GM18502 (cell line): ENCODE measurements around the gene TMEM187.

Experiments
- ATAC-seq: cut with Tn5 transposase; IDR thresholded peaks from one replicate; pipeline ENCODE4 v1.9.1; 2021; ENCODE audit warnings: mild to moderate bottlenecking; ENCODE audit not compliant: unreplicated experiment, poor library complexity

Gene TMEM187, protein sequence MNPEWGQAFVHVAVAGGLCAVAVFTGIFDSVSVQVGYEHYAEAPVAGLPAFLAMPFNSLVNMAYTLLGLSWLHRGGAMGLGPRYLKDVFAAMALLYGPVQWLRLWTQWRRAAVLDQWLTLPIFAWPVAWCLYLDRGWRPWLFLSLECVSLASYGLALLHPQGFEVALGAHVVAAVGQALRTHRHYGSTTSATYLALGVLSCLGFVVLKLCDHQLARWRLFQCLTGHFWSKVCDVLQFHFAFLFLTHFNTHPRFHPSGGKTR

DNA sequence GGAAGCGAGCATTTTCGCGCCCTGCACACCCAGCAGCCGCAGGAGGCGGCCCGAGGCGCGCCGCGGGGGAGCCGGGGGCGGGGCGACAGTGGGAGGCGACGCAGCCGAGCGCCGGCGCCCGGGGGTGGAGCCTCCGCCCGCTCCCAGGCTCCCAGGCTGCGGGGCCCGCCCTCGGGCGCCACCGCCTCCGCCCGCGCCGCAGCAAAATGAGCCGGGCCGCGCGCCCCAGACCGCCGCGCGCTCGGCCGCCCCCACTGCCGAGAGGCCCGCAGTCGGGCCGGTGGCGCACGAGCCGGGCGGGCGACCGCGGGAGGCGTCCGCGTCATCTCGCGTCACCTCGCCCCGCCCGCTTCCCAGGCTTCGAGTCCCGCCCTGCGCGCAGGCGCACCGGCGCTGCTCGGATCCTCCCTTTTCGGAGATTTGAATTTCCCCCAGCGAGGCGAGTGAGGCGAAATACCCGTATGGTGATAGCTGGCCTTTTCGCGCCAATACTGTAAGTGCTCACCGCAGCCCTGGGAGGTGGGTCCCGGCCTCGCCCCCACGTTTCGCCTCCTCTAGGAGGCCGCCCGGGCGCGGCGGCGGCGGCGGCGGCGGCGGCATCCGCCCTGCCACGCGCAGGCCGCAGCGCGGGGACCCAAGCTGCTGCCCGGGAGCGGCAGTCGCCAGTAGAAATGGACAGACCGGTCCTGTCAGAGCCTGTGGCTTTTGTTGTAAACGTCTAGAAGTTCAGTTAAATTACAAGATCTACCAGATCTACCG, at the start of gene TMEM187:
TMEM187 (plus strand) TSS at position 387 of the 759 bp plus-strand sequence. CDS start 9,309 bp downstream, outside the sequence.
- peak; percentile 63 for ATAC-seq

DNA sequence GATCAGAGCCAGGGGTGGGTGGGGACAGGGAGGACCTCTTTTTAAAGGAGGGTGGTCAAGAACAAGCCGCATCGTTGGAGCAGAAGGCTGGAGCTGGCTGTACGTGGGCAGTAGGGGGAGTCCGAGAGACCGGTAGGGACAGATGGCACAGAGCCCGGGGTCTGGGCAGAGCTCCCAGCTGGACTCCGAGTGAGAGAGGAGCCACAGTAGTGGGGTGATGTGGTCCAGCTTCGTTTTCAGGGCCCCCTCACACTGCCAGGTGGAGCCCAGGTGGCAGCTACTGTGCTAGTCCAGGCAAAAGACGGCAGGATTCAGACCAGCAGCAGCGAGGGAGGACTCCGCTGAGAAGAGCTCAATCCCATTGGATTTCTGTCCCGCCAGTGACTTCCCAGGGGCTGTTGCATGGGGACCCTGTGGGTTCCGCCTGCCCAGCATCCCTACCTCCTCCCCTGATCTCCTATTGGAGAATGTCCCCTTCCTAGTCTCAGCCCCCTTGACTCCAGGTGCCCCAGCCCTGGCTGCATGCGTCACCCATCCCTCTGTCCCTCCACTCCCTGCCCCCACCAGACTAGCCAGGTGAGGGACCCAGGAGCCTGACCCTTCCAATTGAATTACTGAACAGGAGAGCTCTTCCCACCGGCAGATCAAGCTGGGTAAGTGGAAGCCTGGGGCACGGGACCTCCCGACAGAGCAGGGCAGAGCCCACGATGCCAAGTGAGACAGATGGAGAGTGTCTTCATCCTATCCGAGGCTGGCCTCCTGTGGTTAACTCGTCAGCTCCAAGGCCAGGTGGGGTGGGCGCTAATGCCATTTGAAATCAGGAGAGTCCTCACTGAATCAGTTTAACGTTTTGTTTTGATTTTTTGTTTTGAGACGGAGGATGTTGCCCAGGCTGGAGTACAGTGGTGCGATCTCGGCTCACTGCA, 49.4 kb upstream of the TMEM187 start:
- ATAC-seq = no peak

DNA sequence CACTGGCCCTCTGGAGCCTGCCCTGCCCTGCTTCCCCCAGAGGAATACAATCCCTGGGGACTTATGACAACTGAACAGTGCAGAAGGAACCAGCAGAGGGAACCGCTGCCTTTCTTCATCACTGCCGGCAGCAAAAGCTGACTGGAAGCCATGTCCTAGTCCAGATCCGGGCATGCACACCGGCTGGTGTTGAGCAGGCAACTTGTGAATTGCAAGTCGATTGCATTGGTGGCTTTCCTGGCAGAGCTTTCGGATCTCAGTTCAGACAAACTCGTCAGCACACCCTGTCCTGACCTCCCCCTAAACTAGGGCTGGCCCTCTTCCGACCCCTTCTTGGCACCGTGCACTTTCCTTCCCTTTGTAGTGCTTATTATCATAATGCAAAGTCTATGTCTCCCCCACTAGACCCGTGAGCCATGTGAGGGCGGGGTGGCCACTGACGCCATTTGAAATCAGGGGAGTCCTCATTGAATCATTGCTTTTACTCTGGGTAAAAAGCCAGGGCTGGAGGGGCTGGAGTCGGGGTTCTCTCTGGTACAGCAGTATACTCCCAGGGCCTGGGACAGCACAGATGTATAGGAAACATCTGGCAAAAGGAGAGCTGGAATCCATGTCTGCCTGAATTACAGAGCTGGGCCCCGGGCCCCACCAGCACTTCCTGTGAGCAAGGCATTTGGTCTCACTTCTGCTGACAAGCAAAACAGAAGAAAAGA, 48.2 kb upstream of the TMEM187 start:
- ATAC-seq = no peak

DNA sequence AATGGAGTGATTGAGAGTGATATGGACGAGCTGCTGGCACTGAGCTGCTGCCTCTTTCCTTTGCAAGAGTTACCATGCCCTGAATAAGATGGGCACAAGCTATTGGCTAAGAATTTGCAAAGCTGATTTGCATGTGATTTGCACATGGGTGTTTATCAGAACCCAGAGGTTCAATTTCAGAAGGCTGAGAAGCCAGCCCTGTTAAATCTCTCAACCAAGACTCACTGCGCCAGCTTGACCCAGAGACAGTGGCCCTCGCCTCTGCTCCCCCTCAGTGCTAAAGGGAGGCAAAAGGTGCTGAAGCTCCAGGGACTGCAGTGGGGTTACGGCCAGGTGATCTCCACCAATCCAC, 47.2 kb upstream of the TMEM187 start:
- no peak for ATAC-seq

DNA sequence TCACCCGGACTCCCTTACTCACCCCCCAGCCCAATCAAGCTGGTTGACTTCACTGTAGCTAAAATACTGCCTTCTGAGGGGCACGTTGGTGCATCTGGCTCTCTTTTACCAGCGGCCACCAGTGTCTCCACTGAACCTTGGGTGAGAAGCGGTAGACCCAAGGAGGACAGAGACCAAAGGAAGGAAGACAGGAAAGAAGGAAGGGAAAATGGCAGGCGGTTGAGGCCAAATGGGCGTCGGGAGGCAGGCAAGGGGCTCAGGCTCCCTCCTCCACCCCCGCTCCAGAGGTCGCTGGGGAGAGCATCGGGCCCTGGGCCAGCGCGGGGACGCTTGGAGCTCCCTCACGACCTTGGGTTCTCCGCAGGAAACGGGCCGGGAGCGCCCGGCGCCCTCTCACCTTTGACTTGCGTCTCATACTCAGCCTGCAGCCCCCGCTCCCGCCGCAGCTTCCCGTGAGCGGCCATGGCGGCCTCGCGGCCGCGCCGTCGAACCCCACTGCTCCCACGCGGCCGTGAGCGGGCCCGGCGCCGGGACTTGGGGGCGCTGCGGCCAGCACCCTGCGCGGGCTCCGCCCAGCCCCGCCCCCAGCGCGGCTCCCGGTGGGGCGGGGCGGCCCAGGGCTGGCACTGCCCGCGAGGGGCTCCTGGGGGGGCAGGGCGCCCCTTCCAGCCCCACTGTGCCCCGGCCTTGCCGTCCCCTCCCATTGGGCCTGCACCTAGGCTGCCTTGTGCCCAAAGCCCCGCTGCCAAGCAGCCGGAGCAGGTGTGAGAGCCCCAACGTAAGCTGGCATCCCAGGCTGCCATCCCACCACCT, 46.6 kb upstream of the TMEM187 start, which contains the start of gene ARHGAP4:
ARHGAP4 (minus strand) TSS at position 526 of the 813 bp plus-strand sequence; CDS start at position 464, 62 bp downstream.
- ATAC-seq = no peak

DNA sequence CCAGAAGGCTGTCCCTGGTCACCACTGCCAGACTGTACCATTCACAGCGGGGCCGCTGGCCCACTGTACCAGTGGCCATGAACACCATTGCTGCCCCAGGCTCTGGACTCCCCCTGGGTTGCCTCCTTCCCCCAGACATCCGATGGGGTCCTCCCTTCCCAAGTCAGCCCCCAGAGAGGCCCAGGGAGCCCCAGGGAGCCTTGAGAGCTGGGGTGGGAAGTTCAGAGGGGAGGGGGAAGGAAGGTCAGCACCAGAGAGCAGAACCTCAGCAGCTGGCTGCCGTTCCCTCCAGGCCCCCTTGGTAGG, 46.0 kb upstream of the TMEM187 start:
- ATAC-seq = no peak

DNA sequence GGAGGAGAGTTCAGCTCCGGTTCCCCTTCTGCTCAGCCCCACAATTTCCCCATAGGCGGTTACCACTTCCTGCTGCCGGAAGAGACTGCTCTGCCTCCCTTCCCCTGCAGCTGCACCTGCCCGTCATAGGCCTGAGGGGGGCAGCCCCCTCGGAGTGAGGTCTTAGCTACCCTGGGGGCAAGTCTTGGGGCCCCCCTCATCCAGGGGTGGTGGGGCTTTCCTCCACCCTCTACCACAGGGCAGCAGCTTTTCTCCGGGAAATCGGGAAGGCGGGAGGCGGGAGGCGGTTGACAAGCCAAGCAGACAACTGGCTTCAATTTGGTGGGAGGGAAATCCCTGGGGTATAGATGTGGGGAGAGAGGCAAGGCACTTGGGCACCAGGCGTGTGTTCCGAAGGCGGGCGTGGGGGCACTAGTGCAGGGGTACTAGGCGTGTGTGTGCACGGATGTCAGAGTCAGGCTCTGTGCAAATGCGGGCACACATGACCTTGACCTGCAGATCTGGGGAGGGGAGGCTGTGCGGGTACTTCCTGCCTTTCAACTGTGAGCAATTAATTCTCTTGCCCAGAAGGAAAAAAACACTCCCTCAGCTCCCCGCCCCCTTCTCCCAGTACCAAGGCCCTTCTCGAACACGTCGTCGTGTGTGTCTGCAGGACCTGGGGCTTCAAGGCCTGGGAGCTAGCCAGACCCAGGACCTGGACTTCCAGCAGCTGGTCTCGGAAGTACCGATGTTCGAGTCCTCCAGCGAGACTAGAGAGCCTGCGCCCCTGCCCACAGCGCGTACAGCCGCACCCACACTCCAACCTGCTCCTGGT, 45.5 kb upstream of the TMEM187 start:
- peak; percentile 43 for ATAC-seq

DNA sequence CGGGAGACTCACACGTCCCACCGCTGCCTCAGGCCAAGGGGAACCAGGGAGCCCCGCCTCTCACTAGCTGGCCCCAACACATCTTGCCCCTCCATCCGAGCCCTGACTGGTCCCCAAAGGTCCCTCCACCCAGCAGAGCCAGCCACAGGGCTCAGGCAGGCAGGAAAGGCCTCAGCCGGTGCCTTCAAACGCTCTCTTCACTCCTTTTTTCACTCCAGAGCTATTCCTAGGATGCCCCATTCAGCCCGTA, 45.0 kb upstream of the TMEM187 start:
- no peak for ATAC-seq

DNA sequence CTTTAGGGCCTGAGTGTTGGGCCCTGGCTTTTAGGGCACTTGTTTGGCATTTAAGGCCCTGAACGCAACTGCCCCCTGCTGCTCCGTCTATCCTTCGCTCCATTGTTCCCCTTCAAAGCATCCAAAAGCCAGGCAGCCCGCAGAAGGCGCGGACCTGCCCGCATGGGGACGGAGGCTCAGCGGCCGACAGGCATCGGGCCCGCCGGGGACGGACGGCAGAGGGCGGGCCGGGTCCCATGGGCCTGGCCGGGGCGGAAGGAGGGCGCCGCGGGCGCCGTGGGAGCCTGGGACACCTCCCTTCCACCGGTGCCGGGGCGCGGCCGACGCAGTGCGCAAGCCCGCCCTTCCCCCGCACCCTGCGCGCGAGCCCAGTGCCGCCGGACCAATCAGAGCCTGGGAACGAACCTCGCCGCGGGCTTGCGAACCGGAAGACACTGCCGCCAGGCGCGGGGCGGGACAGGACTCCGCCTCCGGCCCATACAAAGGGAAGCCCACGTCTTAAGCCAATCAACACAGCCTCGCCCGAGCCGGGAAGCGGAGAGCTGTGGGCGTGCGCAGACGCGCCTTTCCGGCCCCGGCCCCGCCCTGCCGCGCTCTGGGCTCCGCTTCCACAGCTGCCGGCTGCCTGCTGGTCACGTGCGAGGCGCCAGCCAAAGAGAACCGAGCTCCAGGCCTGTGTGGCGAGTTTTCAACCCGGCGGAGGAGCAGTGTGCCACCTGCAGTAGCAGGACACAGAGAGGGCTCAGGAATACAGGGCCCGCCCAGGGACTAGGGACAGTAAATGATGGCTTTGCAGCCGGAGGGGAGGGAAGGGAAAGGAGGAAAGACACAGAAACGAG, 44.4 kb upstream of the TMEM187 start:
- ATAC-seq = peak; percentile 88

DNA sequence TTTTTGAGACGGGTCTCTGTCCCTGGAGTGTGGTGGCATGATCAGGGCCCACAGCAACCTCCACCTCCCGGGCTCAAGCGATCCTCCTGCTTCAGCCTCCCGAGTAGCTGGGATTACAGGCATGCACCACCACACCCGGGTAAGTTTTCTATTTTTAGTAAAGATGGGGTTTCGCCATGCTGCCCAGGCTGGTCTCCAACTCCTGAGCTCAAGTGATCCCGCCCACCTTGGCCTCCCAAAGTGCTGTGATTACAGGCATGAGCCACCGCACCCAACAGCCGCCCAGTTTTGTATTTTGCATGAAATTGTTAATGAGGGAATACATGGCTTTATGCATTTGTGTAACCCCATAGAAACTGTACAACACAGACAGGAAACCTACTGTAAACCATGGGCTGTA, 43.7 kb upstream of the TMEM187 start:
- no peak for ATAC-seq

DNA sequence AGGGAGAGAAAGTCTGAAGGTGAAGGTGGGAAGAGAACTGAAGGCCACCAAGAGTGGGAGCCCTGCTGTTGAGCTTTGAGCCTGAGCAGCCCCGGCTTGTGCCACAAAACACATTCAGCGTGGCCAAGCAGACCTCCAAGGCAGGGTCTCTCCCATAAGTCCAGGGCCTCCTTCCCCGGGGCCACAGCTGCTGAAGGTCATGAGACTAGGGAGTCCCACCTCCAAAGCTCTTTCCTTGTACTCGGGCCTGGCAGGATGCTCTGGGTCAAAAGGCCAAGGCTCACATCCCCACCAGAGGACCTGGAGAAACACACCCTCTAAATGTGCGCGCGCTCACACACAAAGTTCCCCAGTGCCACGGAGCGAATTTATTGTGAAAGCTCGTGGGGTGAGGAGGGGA, 43.0 kb upstream of the TMEM187 start:
- no peak for ATAC-seq

DNA sequence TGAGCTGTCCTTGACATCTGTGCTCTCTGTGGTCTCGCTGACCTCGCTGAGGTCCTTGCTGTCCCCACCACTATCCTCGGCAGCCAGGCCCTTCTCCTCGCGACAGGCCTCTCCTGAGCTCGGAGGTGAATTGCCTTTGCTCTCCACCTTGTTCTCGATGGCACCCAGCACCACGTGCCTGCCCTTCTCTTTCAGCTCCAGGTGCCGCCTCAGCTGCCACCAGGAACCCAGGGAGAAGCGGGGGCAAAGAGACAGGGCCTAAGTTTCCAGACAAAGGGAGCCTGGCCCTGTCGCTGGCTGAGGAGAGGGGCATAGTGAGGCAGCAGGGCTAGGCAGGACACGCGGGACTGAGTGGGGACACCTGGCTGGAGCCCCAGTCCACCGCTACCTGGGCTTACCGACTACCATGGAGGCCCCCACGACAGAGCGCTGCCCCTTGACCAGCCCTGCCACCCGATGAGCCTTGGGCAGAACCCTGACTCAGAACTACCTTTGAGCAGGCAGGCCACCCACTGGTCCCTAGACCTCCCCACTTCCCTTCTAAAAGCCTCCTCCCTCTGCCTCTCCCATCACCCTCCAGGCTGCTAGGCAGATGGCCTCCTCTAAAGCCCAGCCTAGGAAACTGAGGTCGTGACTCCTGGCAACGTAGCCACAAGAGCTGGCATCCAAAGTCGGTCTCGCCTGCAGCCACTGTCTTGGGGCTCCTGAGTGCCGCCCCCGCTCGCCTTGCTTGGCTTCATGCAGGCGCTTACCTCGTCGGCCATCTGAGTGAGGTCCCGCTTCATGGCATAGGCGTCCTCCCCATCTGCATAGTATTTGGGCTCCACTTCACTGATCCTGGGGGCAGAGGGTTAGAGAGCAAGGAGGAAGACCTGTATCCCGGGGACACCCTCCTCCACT, 42.3 kb upstream of the TMEM187 start:
- no peak for ATAC-seq

DNA sequence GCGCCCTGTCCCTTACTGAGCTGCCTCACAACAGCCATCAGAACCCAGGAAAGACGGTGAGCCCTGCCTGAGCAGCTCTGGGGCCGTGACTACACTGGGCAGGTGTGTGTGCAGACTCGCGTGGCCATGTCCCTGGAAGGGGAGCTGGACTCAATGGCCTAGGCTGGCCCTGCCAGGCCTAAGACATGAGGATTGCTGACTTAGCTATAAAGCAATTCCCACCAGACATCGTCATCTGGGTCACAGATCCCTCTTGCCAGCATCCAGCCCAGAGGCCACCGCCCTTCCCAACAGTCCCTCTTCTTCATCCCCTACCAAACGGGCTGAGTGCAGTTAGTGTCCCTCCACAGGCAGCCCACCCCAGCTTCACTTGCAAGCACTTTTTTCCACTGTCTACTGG, 41.4 kb upstream of the TMEM187 start:
- ATAC-seq = no peak

DNA sequence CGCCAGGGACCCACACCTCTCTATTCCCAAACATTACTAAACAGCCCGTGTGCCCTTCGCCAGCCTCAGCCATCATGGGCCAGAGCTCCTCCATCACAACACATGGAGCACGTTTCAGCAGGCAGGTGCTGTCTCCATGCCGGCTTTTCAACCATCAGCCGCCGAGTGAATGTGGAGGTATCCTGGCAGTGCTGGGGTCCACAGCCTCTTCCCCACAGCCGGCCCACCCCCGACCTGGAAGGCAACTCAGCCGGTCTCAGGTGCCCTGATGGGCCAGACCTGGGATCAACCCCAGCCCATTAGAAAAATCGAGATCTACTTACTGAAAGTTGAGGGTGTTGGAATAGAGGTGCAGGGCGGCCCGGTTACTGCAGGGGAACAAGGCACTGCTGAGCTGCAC, 40.8 kb upstream of the TMEM187 start:
- ATAC-seq = no peak

DNA sequence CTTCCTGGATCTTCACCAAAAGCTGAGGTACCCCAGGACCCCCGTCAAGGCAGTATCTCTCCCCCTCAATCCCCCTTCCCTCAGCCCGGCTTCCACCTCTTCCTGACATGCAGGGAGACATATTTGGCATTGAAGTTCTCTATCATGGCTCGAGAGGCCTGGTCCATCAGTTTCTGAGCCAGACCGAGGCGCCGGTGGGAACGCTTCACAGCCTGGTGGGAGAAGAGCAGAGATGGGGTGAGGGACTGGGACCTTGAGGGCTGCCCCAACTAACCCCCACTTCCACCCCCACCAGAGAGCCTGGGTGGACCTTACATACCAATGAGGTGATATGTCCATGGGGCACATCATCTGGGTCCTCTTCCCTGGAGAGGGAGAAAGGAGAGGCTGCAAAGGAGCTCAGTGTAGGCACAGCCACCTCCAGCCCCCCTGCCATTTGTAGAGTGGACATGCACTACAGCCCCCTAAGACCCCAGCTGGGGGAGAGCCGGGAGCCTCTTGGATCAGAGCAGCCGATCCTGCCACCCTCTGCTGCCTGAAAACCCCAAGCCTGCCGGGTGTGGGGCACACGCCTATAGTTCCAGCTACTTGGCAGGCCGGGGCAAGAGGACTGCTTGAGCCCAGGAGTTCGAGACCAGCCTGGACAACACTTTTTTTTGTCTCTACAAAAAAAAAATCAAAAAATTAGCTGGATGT, 40.2 kb upstream of the TMEM187 start:
- no peak for ATAC-seq

DNA sequence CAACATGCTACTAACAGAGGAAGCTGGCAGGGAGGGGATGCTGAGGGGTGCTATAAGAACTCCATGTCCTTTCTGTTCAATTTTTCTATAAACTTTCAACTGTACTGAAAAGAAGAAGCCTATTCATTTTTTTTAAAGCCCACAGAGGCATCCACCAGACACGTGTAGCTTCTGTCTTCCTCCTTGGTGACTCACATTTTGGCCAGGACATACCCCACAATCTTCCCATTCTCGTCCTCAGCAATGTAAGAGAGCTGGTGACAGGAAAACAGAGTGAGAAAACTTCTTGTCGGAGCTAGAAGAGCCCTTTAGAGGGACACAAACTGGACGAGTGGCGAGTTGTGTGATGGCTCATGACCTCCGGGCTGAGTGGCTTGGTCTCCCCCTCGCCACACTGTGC, 38.8 kb upstream of the TMEM187 start:
- ATAC-seq = no peak
